K562 (cell line): ENCODE results near the gene SLC1A5.

Source experiments
- U2AF2 ChIP-seq: fragments of 200-400 bp; formaldehyde crosslinking; optimal IDR thresholded peaks from 2 replicates; pipeline ENCODE3; 2017; ENCODE audit warnings: low read depth, mild to moderate bottlenecking, low read length
- ZNF217 ChIP-seq: sonication (generic); formaldehyde crosslinking; IDR thresholded peaks from 2 replicates; pipeline ENCODE4 v1.8.0; 2022; ENCODE audit warnings: mild to moderate bottlenecking, missing genetic modification reagents

DNA sequence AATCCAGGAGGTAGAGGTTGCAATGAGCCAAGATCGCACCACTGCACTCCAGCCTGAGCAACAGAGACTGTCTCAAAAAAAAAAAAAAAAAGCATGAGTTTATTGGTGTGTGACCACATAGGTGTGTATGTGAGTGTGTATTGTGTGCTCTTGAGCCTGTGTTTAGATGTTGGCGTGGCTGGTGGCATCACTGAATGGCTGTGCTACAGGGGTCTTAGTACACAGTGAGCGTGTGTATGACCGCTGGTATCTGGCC is 2.5 kb downstream of the SLC1A5 start:
- no peak for TF ChIP-seq U2AF2
- TF ChIP-seq ZNF217 (CRISPR knock-in tag), result no peak
